Renal cortical epithelial cell (primary cell): ENCODE measurements around the gene UPK3A. TPM values are rescaled to one million over a fixed set of nuclear protein-coding genes. Genes with fewer than 3 reads are reported as not detected.

ENCODE experiments used
- DNase-seq: peaks from one replicate; pipeline ENCODE4 v3.0.0-alpha.2; 2011; ENCODE audit warnings: low read depth
- total RNA-seq: library from RNA; depleted of rRNA; stranded (reverse); fragments of >200 nt; gene quantifications from 2 replicates; pipeline ENCODE4 v1.2.3, GENCODE V29; 2014

UPK3A gene
- total RNA-seq, result not detected in 2 replicates

DNA sequence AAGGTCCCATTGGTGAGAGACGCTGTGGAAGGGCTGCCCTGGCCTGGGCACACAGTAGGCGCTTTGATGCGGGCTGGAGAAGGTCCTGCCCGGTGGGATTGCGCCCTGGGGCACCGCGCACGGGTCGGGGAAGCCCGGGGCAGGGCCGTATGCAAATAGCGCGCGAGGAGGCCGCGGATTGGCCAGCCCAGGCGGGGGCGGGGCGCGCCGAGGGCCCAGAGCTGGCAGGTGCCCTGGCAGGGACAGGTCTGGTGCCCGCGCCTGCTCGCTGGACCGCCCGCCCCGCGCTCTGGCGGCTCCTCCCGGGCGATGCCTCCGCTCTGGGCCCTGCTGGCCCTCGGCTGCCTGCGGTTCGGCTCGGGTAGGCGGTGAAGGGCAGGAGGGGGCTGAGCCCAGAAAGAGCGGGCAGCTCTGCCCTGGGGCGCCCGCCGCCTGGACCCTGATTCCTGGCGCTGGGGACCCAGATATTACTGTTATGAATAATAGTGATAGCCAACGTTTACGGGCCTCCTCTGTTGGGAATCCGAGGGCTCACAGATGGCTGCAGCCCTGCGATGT lies at the start of gene UPK3A:
UPK3A (plus strand) TSS at position 245 of the 558 bp plus-strand sequence; CDS start at position 310, 65 bp downstream.
- DNase-seq, result no peak

DNA sequence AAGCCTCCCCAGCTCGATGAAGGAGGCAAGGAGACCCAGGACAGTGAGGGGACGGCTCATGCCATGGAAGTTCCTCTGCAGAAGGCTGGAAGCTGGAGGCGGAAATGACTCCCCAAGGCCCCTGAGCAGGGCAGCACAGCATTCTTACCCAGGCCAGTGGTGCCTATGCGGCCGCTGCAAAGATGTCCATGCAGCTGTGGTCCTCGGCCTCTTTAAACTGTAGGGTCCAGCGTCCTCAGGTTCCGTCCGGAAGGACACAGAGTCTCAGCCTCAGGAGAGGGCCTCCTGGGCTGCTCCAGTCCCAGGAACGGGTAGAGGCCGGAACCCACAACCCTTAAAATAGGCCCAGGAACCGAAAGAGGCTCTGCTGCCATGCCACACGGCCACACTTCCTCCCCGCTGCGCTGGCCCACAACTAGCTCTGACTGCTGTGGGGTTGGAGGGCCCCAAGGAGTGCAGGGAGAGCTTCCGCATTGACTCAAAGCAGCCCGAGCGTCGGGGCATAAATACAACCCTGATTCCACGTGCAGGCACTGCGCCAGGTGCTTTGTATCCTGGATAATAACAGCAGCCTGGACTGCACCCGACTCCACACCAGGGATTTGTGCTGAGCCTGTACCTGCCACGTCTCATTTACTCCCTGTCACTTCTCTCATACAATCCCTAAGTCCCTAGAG lies 49.5 kb upstream of the UPK3A start:
- DNase-seq, result no peak

- no peak for DNase-seq
These were observed 48.9 kb upstream of the UPK3A start for GRCh38 chr22:45235851-45236342.

DNA sequence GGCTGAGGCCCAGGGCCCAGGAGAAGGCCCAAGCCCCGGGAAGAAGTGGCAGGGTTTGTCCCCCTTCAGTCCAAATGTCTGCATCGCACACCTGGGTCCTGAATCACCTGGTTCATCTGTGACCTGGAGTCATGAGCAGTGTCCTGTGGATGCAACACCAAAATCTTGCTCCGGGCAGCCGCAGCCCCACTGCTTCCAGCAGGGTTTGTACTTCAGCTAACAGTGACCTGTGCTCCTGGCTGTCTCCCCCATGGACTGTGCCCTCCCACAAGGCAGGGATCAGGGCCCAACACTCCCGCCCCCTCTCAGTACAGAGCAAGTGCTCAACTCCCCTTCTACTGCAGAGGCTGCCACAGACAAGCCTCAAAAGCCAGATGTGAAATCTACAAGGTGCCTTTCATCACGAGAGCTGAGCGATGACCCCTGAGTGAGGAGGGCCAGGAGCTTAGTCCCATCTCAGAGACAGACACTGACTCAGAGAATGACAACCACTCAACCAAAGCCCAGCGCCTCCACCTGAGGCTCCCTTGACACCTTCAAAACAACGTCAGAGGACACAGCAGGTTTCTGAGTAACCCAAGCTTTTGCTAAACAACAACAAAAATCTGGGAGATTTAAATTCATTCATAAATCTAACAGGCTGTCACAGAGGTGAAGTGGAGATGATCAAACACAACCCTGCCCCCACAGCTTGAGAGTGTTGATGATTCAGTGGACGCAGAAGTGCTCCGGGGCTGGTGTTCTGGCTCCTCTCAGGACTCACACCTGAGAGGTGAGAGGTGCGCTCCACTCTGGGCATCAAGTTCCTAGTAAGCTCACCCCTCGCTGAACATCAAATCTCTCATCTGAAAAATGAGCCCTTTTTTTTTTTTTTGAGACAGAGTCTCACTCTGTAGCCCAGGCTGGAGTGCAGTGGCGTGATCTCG lies 47.4 kb upstream of the UPK3A start:
- DNase-seq, result no peak

- DNase-seq, result no peak
These were observed 46.4 kb upstream of the UPK3A start for GRCh38 chr22:45238076-45238956.

DNA sequence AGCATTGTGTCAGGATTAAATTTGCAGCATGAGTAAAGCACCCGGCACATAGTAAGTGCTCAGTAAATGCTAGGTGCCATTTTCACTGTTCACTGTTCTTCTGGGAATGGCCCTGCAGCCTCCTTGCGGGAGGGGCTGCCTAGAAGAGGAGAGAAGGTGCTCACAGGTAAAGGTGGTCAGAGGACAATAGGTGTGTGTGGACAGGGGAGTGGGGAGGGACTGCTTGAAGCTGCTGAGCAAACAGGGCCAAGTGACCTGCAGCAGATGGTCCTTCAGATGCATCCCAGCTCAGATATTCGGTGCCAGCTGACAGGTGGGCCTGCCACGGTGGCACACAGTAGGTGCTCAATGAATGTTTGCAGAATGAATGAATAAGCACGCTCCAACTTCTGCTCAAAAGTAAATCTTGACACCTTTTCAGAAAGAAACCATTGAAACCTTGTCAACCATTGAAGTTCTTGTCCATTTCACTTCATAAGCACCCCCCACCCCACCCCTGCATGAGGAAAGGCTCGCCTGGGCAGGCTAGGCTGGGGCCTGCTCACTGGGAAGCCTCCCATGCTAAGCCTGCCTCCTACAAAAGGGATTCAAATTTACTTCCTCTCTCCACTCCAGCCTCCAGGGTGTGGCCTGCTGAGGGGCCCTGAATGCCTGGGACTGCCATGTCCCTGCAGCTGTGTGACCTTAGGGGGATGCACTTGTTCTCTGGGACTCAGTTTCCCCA lies 45.6 kb upstream of the UPK3A start:
- DNase-seq, result no peak

GRCh38 chr22:45239681-45240051 lies 45.1 kb upstream of the UPK3A start:
- DNase-seq, result no peak

- DNase-seq, result no peak
These were observed 44.5 kb upstream of the UPK3A start for GRCh38 chr22:45240104-45240809.

- DNase-seq, result no peak
These were observed 43.7 kb upstream of the UPK3A start, which contains the start of gene KIAA0930 for GRCh38 chr22:45240810-45241631. Gene KIAA0930, minus strand, starts transcription at chr22:45240894. Its CDS starts 191 bp downstream, at chr22:45240703.

DNA sequence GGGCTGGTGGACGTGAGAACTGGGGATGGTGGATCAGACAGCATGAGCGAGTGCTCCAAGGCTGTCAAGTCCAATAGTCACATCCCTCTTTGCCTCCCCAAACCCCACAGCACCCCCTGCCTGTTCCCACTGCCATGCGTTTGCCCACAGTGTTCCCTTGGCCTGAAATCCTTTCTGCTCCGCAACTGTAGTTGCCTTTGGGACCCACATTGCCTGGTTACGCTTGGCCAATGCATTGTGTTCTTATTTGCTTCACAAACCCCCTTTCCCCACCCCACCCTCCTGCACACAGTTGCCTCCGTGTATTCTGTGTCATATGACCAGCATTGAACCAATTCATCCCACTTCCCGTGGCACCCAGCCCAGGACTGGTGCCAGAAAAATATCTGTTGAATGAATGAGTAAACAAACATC lies 42.0 kb upstream of the UPK3A start:
- DNase-seq, result peak; percentile 52

DNA sequence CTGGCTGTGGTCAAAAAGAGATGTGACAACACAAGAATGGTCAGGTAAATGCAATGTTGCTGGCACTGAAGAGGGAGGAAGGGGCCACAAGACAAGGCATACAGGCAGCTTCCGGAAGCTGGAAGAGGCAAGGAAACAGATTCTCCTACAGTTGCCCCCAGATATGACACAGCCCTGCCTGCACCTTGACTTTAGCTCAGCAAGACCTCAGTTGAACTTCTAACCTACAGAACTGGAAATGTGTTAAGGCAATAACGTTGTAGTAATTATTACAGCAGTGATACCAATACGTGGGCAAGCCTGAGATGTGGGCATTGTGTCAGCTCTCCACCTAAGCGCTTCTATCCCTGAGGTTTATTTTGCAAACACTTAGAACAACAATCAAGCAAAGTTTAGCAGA lies 39.8 kb upstream of the UPK3A start:
- DNase-seq, result peak; percentile 28

GRCh38 chr22:45246060-45246985 lies 38.4 kb upstream of the UPK3A start:
- DNase-seq, result peak; percentile 99

DNA sequence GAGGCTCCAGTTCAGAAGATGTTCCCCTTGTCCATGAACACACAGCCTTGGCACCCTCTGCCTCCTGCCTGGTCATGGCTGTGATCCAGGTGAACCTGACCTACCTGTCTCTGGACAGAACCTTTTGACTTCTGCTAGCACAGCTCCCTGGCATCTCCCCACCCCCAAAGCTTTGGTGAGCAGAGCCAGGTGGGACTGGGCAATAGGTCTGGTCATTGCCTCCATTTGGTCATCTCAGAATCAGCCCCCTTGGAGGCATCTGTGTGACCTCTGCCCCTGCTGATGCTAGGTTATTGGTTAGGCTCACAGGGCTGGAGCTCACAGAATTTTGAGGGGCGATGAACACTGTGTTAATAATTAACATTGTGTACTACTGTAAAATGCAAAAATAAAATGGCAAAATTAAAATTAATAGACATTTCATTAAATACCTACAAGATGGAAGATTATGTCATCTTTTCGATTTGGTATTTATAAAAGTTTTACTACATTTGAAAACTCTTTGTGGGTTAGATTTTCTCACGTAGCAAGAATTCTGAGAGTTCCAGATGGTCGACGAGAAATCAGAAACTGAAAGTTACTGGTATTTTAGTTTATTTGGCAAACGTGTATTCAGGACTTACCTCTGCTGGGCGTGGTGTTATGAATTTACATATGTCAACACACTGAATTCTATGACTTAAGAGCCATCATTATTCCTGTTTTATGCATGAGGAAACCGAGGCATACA lies 35.8 kb upstream of the UPK3A start:
- DNase-seq, result no peak

GRCh38 chr22:45251825-45252224 lies 32.9 kb upstream of the UPK3A start:
- DNase-seq, result no peak

DNA sequence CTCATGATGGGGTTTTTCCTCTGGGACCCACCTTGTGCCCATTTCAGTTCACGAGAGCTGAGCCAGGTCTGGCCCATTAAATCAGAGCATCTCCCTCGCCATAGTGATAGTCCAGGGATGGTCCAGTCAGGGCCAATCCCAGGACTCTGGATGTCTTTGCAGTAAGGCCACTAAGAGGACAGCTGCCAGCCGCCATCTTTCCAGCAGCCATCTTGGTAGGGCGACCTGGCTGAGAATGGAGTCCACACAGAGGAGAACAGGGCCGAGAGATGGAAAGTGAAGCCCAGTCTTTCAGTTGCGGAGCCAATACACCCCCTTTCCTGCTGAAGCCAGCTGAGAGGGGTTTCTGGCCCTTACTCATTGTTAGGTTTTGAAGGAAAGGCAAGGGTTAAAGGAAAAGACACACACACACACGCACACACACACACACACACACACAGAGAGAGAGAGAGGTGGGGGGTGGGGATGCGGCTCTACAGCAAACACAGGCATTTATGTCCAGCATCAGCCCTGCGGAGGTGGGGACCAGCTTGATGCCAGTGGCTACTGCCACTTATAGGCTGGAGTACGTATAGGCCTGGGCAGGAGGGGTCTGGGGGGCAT lies 31.6 kb upstream of the UPK3A start:
- no peak for DNase-seq

- no peak for DNase-seq
These were observed 30.4 kb upstream of the UPK3A start for GRCh38 chr22:45254388-45254787.

- DNase-seq, result no peak
These were observed 29.9 kb upstream of the UPK3A start for GRCh38 chr22:45254789-45255278.
